Caco-2 (cell line): ENCODE measurements around the gene ETNPPL. TPM values are rescaled to one million over a fixed set of nuclear protein-coding genes. Genes with fewer than 3 reads are reported as not detected.

Experiments used
- BruUV-seq: library from RNA; stranded (reverse); fragments of 400-500 nt; replicated peaks from 2 replicates; lab custom pipeline; 2021; lab: Mats Ljungman, UMichigan
- CTCF ChIA-PET: fragments of 300-600 bp; sonication (Branson Sonifier 250); formaldehyde crosslinking; loops from one replicate; lab custom pipeline; 2022; ENCODE audit warnings: antibody characterized with exemption; lab: Charles Lee
- POLR2A ChIA-PET: fragments of 300-600 bp; sonication (Branson Sonifier 250); formaldehyde crosslinking; loops from one replicate; lab custom pipeline; 2022; ENCODE audit warnings: antibody characterized with exemption; lab: Charles Lee
- DNase-seq, 2 experiments: peaks; one replicate each; pipeline versions ENCODE4 v3.0.0 to v3.0.0-alpha.2; 2020 to 2022
- H3K27me3 ChIP-seq: replicated peaks from 2 replicates; pipeline ENCODE4 v1.6.0; 2011; ENCODE audit warnings: low read length; ENCODE audit not compliant: control insufficient read depth, insufficient read depth
- H3K36me3 ChIP-seq: 2 replicates; pipeline ENCODE4 v1.5.1; 2011; ENCODE audit warnings: low read length; ENCODE audit not compliant: control insufficient read depth, insufficient read depth
- H3K4me1 ChIP-seq: fragments of 250-450 bp; sonication (Bioruptor Pico); 2 replicates; pipeline ENCODE4 v1.5.1; 2020; ENCODE audit warnings: mild to moderate bottlenecking
- H3K4me3 ChIP-seq: 2 replicates; pipeline ENCODE4 v1.5.1; 2011; ENCODE audit warnings: low read depth, mild to moderate bottlenecking, control low read depth, low read length
- H3K9me3 ChIP-seq: fragments of 250-450 bp; sonication (Bioruptor Pico); 2 replicates; pipeline ENCODE4 v1.5.1; 2020; ENCODE audit warnings: mild to moderate bottlenecking, moderate library complexity
- H3K27ac Mint-ChIP-seq: one replicate; pipeline ENCODE4 v1.8.0; 2022; ENCODE audit warnings: mixed read lengths; ENCODE audit not compliant: unreplicated experiment
- H3K27me3 Mint-ChIP-seq: one replicate; pipeline ENCODE4 v1.8.0; 2022; ENCODE audit warnings: mixed read lengths; ENCODE audit not compliant: insufficient read depth, unreplicated experiment
- H3K36me3 Mint-ChIP-seq: one replicate; pipeline ENCODE4 v1.8.0; 2022; ENCODE audit warnings: mild to moderate bottlenecking, mixed read lengths; ENCODE audit not compliant: insufficient read depth, unreplicated experiment
- H3K4me1 Mint-ChIP-seq: one replicate; pipeline ENCODE4 v1.8.0; 2022; ENCODE audit warnings: low read depth, mixed read lengths; ENCODE audit not compliant: unreplicated experiment
- H3K4me3 Mint-ChIP-seq: one replicate; pipeline ENCODE4 v1.8.0; 2022; ENCODE audit warnings: mild to moderate bottlenecking, moderate library complexity, mixed read lengths; ENCODE audit not compliant: unreplicated experiment
- H3K9me3 Mint-ChIP-seq: one replicate; pipeline ENCODE4 v1.8.0; 2022; ENCODE audit warnings: mixed read lengths; ENCODE audit not compliant: unreplicated experiment
- CTCF ChIP-seq, 2 experiments: fragments of 200-600 bp in 1 of 2; IDR thresholded peaks; 1 replicate in 1 of 2; 2 replicates in 1 of 2; pipeline versions ENCODE4 v1.5.1 to v1.8.0; 2011 to 2022; ENCODE audit warnings: antibody characterized with exemption in 1 of 2, control low read depth in 1 of 2, inconsistent platforms in 1 of 2, low read depth in 1 of 2, low read length in 1 of 2, mild to moderate bottlenecking in 1 of 2, moderate library complexity in 1 of 2; ENCODE audit not compliant: insufficient read depth in 1 of 2, severe bottlenecking in 1 of 2, unreplicated experiment in 1 of 2
- intact Hi-C: fragments of 100-400 bp; cut with micrococcal nuclease; formaldehyde crosslinking; loops from one replicate; pipeline ENCODE4 v1.10.0; 2022; ENCODE audit not compliant: unreplicated experiment
- total RNA-seq: library from RNA; stranded (reverse); gene quantifications from 2 replicates; pipeline ENCODE4 v1.2.3, GENCODE V29; 2022

The ETNPPL gene
- total RNA-seq, 1 experiment from 2014 or later, result not detected

GRCh38 chr4:108795733-108796132 is 32.9 kb upstream of the ETNPPL start:
- BruUV-seq, result no TSS peak
- ChIA-PET CTCF (no interaction called here), POLR2A (no interaction called here)
- no peaks in the 10 kb centered on the region for H3K9me3 Mint-ChIP-seq
- H3K9me3 ChIP-seq, result no peaks in the 10 kb centered on the region
- H3K36me3 ChIP-seq, result no peaks in the 10 kb centered on the region
- no peaks in the 10 kb centered on the region for H3K4me1 Mint-ChIP-seq
- no peaks in the 10 kb centered on the region for H3K27me3 ChIP-seq
- no peak for DNase-seq
- TF ChIP-seq CTCF (IDR thresholded peaks at IDR 0.05; ENCODE audit: insufficient read depth in 1 of 2, low read depth in 1 of 2, low read length in 1 of 2, severe bottlenecking in 1 of 2, unreplicated experiment in 1 of 2), result no peak
- H3K27ac Mint-ChIP-seq, result no peak overlapping the region
- no peak overlapping the region for H3K4me3 ChIP-seq
- peaks cover 4% of the 10 kb centered on the region for H3K27me3 Mint-ChIP-seq
- H3K36me3 Mint-ChIP-seq, result no peaks in the 10 kb centered on the region
- no peaks in the 10 kb centered on the region for H3K4me1 ChIP-seq
- H3K4me3 Mint-ChIP-seq, result no peak overlapping the region
- intact Hi-C loops, result no loop called here

GRCh38 chr4:108794136-108794535 is 31.3 kb upstream of the ETNPPL start:
- no peak for DNase-seq
- no peak for TF ChIP-seq CTCF (IDR thresholded peaks at IDR 0.05; ENCODE audit: insufficient read depth in 1 of 2, low read depth in 1 of 2, low read length in 1 of 2, severe bottlenecking in 1 of 2, unreplicated experiment in 1 of 2)
- Mint-ChIP-seq H3K36me3 (no peaks in the 10 kb centered on the region), H3K9me3 (no peaks in the 10 kb centered on the region), H3K27me3 (peaks cover 4% of the 10 kb centered on the region), H3K27ac (no peak overlapping the region), H3K4me3 (no peak overlapping the region), H3K4me1 (no peaks in the 10 kb centered on the region)
- intact Hi-C loops, result no loop called here
- no TSS peak for BruUV-seq
- no peaks in the 10 kb centered on the region for H3K36me3 ChIP-seq
- no peaks in the 10 kb centered on the region for H3K9me3 ChIP-seq
- ChIA-PET CTCF (no interaction called here), POLR2A (no interaction called here)
- no peaks in the 10 kb centered on the region for H3K27me3 ChIP-seq
- H3K4me3 ChIP-seq, result no peak overlapping the region
- H3K4me1 ChIP-seq, result no peaks in the 10 kb centered on the region

- no peaks in the 10 kb centered on the region for H3K27me3 ChIP-seq
- Mint-ChIP-seq H3K4me1 (no peaks in the 10 kb centered on the region), H3K27ac (no peak overlapping the region), H3K9me3 (no peaks in the 10 kb centered on the region), H3K36me3 (no peaks in the 10 kb centered on the region), H3K27me3 (peaks cover 4% of the 10 kb centered on the region), H3K4me3 (no peak overlapping the region)
- H3K36me3 ChIP-seq, result no peaks in the 10 kb centered on the region
- H3K9me3 ChIP-seq, result no peaks in the 10 kb centered on the region
- no peak overlapping the region for H3K4me3 ChIP-seq
- no peak for TF ChIP-seq CTCF (IDR thresholded peaks at IDR 0.05; ENCODE audit: insufficient read depth in 1 of 2, low read depth in 1 of 2, low read length in 1 of 2, severe bottlenecking in 1 of 2, unreplicated experiment in 1 of 2)
- ChIA-PET POLR2A (no interaction called here), CTCF (no interaction called here)
- intact Hi-C loops, result no loop called here
- no TSS peak for BruUV-seq
- DNase-seq, result no peak
- no peaks in the 10 kb centered on the region for H3K4me1 ChIP-seq
Measured at GRCh38 chr4:108793415-108793814, 30.6 kb upstream of the ETNPPL start.
